RPMI8226 (cell line): ENCODE data around the gene MVD.
A peak's percentile ranks its signal among the peaks of the same experiment; 100 is the strongest.

Experiments used
- DNase-seq: peaks from one replicate; pipeline ENCODE4 v3.0.0-alpha.2; 2015

MVD gene

GRCh38 chr16:88696441-88696840 is 33.5 kb upstream of the MVD start:
- DNase-seq: no peak

GRCh38 chr16:88695753-88696152 is 32.9 kb upstream of the MVD start:
- DNase-seq: no peak

GRCh38 chr16:88695218-88695617 is 32.3 kb upstream of the MVD start:
- DNase-seq: no peak

GRCh38 chr16:88694221-88695087 is 31.6 kb upstream of the MVD start:
- DNase-seq: no peak

GRCh38 chr16:88693420-88694177 is 30.7 kb upstream of the MVD start:
- DNase-seq: no peak

GRCh38 chr16:88692861-88693260 is 30.0 kb upstream of the MVD start:
- DNase-seq: no peak

- DNase-seq: no peak
Observed at GRCh38 chr16:88691924-88692560, 29.2 kb upstream of the MVD start.

GRCh38 chr16:88691129-88691813 is 28.4 kb upstream of the MVD start:
- no peak for DNase-seq

GRCh38 chr16:88690341-88691128 is 27.6 kb upstream of the MVD start:
- DNase-seq: no peak

GRCh38 chr16:88688013-88688778 is 25.3 kb upstream of the MVD start:
- no peak for DNase-seq

GRCh38 chr16:88687676-88688012 is 24.8 kb upstream of the MVD start:
- DNase-seq: no peak

GRCh38 chr16:88687254-88687576 is 24.3 kb upstream of the MVD start:
- DNase-seq: no peak

GRCh38 chr16:88686439-88687253 is 23.8 kb upstream of the MVD start, which contains the start of gene SNAI3:
Gene SNAI3 (minus strand): TSS chr16:88686507. CDS start chr16:88686406, 101 bp downstream.
- peak; percentile 90 for DNase-seq

- peak; percentile 84 for DNase-seq
Observed at GRCh38 chr16:88686062-88686438, 23.2 kb upstream of the MVD start.

GRCh38 chr16:88685156-88686061 is 22.5 kb upstream of the MVD start:
- peak; percentile 77 for DNase-seq

GRCh38 chr16:88684569-88685155 is 21.8 kb upstream of the MVD start:
- peak; percentile 66 for DNase-seq

GRCh38 chr16:88681709-88682451 is 19.0 kb upstream of the MVD start:
- peak; percentile 90 for DNase-seq

GRCh38 chr16:88681084-88681680 is 18.3 kb upstream of the MVD start:
- DNase-seq: peak; percentile 92
